A549 (cell line): ENCODE results near the gene NIN.

Experiments used
- CEBPB ChIP-seq, 2 experiments: fragments of >200 bp in 1 of 2; sonication (Bioruptor Twin) in 1 of 2; formaldehyde crosslinking in 1 of 2; IDR thresholded peaks; 2 replicates each; pipeline ENCODE4 v1.6.1; 2012 to 2016
- JUNB ChIP-seq: fragments of >200 bp; sonication (Bioruptor Twin); formaldehyde crosslinking; IDR thresholded peaks from 2 replicates; pipeline ENCODE4 v1.6.1; 2016
- NR3C1 ChIP-seq: fragments of >200 bp; sonication (Bioruptor Twin); formaldehyde crosslinking; IDR thresholded peaks from 3 replicates; pipeline ENCODE4 v1.6.1; 2017
- POLR2A ChIP-seq: IDR thresholded peaks from 2 replicates; pipeline ENCODE4 v1.6.1; 2012; ENCODE audit warnings: mild to moderate bottlenecking, low read length
- RCOR1 ChIP-seq: fragments of 150-350 bp; IDR thresholded peaks from 2 replicates; pipeline ENCODE4 v1.6.1; 2014; ENCODE audit warnings: antibody characterized with exemption, low read length, low read depth
- SMC3 ChIP-seq: fragments of >200 bp; sonication (Bioruptor Twin); formaldehyde crosslinking; IDR thresholded peaks from 3 replicates; pipeline ENCODE4 v1.6.1; 2018; ENCODE audit warnings: inconsistent platforms
- TF ChIP-seq, protein P1 (sequence below): fragments of >200 bp; sonication (Bioruptor Twin); formaldehyde crosslinking; IDR thresholded peaks from 3 replicates; pipeline ENCODE4 v1.5.1; 2016
- TF ChIP-seq, protein P2 (sequence below): IDR thresholded peaks from 2 replicates; pipeline ENCODE4 v1.6.1; 2012

DNA sequence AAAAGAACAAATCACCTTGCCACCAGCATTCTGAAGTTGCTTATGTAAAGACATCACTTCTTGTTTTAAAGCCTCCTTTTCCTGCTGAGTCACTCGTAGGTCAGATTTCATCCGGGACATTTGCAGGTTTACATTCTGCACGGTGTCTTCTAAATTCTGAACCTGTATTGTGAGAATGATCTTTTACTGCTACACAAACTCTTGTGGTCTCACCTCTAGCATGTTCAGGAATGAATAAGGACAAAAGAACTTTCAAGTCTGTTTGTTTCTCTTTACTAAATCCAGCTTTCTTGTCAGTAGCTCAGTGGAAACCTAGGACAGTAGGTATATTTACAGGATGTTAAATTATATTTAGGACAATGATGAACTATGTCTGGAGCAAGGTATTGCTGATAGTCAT lies 89.4 kb downstream of the NIN start:
- TF ChIP-seq, protein P1, sequence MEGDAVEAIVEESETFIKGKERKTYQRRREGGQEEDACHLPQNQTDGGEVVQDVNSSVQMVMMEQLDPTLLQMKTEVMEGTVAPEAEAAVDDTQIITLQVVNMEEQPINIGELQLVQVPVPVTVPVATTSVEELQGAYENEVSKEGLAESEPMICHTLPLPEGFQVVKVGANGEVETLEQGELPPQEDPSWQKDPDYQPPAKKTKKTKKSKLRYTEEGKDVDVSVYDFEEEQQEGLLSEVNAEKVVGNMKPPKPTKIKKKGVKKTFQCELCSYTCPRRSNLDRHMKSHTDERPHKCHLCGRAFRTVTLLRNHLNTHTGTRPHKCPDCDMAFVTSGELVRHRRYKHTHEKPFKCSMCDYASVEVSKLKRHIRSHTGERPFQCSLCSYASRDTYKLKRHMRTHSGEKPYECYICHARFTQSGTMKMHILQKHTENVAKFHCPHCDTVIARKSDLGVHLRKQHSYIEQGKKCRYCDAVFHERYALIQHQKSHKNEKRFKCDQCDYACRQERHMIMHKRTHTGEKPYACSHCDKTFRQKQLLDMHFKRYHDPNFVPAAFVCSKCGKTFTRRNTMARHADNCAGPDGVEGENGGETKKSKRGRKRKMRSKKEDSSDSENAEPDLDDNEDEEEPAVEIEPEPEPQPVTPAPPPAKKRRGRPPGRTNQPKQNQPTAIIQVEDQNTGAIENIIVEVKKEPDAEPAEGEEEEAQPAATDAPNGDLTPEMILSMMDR: no peak
- TF ChIP-seq NR3C1 (no peak), CEBPB (IDR thresholded peaks at IDR 0.05) (no peak), SMC3 (no peak), POLR2A (no peak), JUNB (no peak), RCOR1 (no peak)
- TF ChIP-seq, protein P2, sequence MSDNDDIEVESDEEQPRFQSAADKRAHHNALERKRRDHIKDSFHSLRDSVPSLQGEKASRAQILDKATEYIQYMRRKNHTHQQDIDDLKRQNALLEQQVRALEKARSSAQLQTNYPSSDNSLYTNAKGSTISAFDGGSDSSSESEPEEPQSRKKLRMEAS: no peak
